ENCODE data around the gene PRF1. TPM values are rescaled to one million over a fixed set of nuclear protein-coding genes. Genes with fewer than 3 reads are reported as not detected.

The PRF1 gene
- total and polyA plus RNA-seq, 4 donors, result 2.5 to 3.1 (median 2.8) TPM

GRCh38 chr10:70597856-70598815 is 4.4 kb downstream of the PRF1 start:
- 96% methylated on average over 34 of the region's 34 CpGs for WGBS

GRCh38 chr10:70596860-70597809 is 5.4 kb downstream of the PRF1 start:
- Histone ChIP-seq H3K36me3 (ENCODE audit: control insufficient read depth in 4 of 4, insufficient read depth in 3 of 4, low read depth in 1 of 4, low read length in 3 of 4) (no peaks in the 10 kb centered on the region), H3K27ac (ENCODE audit: low read depth in 1 of 2, low read length in 2 of 2) (no peak overlapping the region), H3K9me3 (ENCODE audit: control insufficient read depth in 4 of 4, low read length in 3 of 4) (no peaks in the 10 kb centered on the region), H3K27me3 (ENCODE audit: control insufficient read depth in 4 of 4, insufficient read depth in 4 of 4, low read length in 3 of 4) (no peaks in the 10 kb centered on the region), H3K9ac (ENCODE audit: low read depth in 1 of 2, low read length in 2 of 2) (no peak overlapping the region), H3K4me3 (ENCODE audit: low read depth in 1 of 3, low read length in 3 of 3) (no peak overlapping the region), H3K4me1 (ENCODE audit: control insufficient read depth in 4 of 4, insufficient read depth in 4 of 4, low read length in 3 of 4) (no peaks in the 10 kb centered on the region)
- DNase-seq (ENCODE audit: low spot score), result no peak
- WGBS, result 92% methylated on average over 8 of the region's 8 CpGs
- TF ChIP-seq JUND (IDR thresholded peaks at IDR 0.05), result no peak
- TF ChIP-seq EGR1 (IDR thresholded peaks at IDR 0.05; ENCODE audit: low read depth in 2 of 2), result no peak
- TF ChIP-seq SP1 (IDR thresholded peaks at IDR 0.05), result no peak
- TF ChIP-seq ZBTB33 (IDR thresholded peaks at IDR 0.05), result no peak
- TF ChIP-seq HNF4G (IDR thresholded peaks at IDR 0.05), result no peak
- no peak for TF ChIP-seq NR2F2 (IDR thresholded peaks at IDR 0.05)
- no peak for TF ChIP-seq GABPA (IDR thresholded peaks at IDR 0.05 in 1 of 2, conservative IDR thresholded peaks at IDR 0.05 in 1 of 2)
- TF ChIP-seq CTCF (IDR thresholded peaks at IDR 0.05; ENCODE audit: low read depth, low read length, missing input control), result no peak
- TF ChIP-seq RXRA (IDR thresholded peaks at IDR 0.05), result no peak
- TF ChIP-seq FOXA2 (IDR thresholded peaks at IDR 0.05), result no peak
- no peak for TF ChIP-seq TAF1 (conservative IDR thresholded peaks at IDR 0.05)
- TF ChIP-seq RAD21 (IDR thresholded peaks at IDR 0.05), result no peak

More at GRCh38 chr10:70597856-70598815, 4.4 kb downstream of the PRF1 start:
- Histone ChIP-seq H3K36me3 (ENCODE audit: control insufficient read depth in 4 of 4, insufficient read depth in 3 of 4, low read depth in 1 of 4, low read length in 3 of 4) (no peaks in the 10 kb centered on the region), H3K9me3 (ENCODE audit: control insufficient read depth in 4 of 4, low read length in 3 of 4) (no peaks in the 10 kb centered on the region), H3K4me3 (ENCODE audit: low read depth in 1 of 3, low read length in 3 of 3) (no peak overlapping the region), H3K27me3 (ENCODE audit: control insufficient read depth in 4 of 4, insufficient read depth in 4 of 4, low read length in 3 of 4) (no peaks in the 10 kb centered on the region), H3K4me1 (ENCODE audit: control insufficient read depth in 4 of 4, insufficient read depth in 4 of 4, low read length in 3 of 4) (no peaks in the 10 kb centered on the region), H3K27ac (ENCODE audit: low read depth in 1 of 2, low read length in 2 of 2) (no peak overlapping the region), H3K9ac (ENCODE audit: low read depth in 1 of 2, low read length in 2 of 2) (no peak overlapping the region)
- no peak for TF ChIP-seq RAD21 (IDR thresholded peaks at IDR 0.05)
- TF ChIP-seq ZBTB33 (IDR thresholded peaks at IDR 0.05), result no peak
- no peak for TF ChIP-seq HNF4A (conservative IDR thresholded peaks at IDR 0.05)
- no peak for TF ChIP-seq CTCF (IDR thresholded peaks at IDR 0.05; ENCODE audit: low read depth, low read length, missing input control)
- TF ChIP-seq JUND (IDR thresholded peaks at IDR 0.05), result no peak
- no peak for TF ChIP-seq YY1 (IDR thresholded peaks at IDR 0.05)
- TF ChIP-seq EGR1 (IDR thresholded peaks at IDR 0.05; ENCODE audit: low read depth in 2 of 2), result no peak
- TF ChIP-seq FOXA1 (IDR thresholded peaks at IDR 0.05), result no peak
- no peak for DNase-seq (ENCODE audit: low spot score)
